Measurements from ENCODE around the gene PEDS1. TPM values are rescaled to one million over a fixed set of nuclear protein-coding genes. Genes with fewer than 3 reads are reported as not detected.
"Not testable (repeated sequence)": the region's sequence is repeated elsewhere in the genome, so short reads cannot be mapped to it uniquely, and the experiment has no call there.

PEDS1 gene
- 46.3 and 48.7 TPM in 2 replicates for total RNA-seq (2014; rRNA removed; shearing (Covaris generic))

DNA sequence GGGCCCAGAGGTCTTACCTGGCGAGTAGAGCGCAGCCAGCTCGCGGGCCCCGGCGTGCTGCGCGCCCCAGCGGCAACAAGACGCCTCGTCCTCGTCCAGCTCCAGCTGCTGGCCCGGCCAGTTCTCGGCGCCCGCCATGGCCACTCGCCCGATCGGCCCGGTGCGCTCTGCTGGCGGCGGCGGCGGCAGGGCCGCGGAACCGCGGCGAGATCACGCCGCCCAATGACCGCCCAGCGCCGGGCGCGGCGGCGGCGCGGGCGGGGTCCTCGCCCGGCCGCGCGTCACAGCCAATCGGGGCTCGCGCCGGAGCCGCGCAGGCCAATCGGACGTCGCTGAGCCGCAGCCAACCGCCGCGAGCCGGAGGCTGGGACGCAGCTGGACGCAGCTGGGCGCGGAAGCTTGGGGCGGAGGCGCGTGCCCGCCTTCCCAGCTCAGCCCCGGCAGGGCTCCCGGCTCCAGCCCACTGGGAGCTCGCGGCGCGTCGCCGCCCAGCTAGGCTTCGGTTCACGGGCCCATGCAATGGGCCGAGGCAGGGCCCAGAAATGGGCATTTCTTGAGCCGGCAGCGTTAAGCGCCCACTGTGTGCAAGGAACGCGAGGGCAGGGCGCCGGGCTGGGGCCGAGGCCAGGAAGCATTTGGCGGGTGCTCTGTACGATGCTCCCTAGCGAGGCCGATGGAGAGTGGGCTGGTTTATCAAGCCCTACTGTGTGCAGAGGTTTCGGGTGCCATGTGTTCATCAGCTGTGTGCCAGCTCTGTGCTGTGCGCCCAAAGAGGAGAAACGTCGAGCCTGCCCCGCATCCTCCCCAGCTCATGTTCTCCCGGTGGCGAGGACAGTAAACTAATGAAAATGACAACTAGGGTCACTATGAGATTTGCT lies at the start of gene PEDS1:
Gene PEDS1 (minus strand): TSS at position 224 of the 878 bp plus-strand sequence. CDS start 86 bp downstream, at position 138.
- peak; percentile 71 for DNase-seq (ENCODE audit: low spot score)

DNA sequence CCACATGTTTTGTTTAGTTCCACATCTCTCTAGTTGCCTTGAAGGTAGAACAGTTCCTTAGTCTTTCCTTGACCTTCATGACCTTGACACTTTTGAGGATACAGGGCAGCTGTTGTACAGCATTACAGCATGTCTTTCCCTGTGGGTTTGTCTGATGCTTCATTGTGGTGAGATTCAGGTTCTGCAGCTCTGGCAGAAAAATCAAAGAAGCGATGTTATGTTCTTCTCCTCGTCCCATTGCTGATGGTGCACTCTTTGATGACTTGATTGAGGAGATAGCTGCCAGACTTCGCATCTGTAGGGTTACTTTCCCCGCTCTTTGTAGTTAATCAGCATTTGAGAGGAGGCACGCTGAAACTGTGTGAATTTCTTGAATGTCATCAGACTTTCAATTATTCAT lies 49.2 kb upstream of the PEDS1 start:
- DNase-seq (ENCODE audit: low spot score), result no peak

DNA sequence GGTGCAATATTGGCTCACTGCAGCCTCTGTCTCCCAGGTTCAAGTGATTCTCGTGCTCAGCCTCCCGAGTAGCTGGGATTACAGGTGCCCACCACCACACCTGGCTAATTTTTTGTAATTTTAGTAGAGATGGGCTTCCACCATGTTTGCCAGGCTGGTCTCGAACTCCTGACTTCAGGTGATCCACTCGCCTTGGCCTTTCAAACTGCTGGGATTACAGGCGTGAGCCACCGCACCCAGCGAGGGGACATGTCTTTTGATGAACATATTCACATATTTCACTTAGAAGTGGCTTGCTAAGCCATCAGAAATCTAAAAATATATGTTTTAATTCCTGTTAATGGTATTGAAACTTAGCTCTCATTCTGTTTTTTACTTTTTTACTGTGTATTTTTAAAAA lies 48.2 kb upstream of the PEDS1 start:
- DNase-seq (ENCODE audit: low spot score), result not testable (repeated sequence)

DNA sequence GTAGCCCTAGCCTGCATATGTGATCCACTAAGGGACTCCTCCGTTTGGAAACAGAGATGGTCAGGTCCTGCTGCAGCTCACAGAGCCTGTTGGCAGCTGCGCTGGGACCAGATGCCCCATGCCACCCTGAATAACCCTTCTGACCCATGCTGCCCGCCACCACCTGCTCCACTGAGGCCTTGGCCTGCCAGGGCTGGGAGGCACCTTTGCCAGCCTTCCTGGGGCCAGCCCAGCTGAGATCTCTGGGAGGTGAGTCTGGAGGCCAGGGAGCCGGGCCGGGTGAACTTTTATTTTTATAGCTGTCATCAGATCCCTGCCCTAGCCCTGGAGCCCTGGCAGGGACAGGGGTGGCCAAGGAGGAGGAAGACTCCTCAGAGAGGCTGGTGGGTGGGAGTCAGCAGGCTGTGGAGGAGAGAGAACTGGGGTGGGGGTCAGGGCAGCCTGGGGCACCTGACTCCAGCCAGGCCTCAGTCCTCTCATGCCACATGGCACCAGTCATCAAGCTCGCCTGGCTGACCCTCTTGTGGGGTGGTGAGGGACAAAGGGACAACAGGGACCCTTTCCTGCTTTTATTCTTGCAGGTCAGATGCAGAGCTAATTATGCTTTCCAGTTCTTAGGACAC lies 47.1 kb upstream of the PEDS1 start:
- no peak for DNase-seq (ENCODE audit: low spot score)

DNA sequence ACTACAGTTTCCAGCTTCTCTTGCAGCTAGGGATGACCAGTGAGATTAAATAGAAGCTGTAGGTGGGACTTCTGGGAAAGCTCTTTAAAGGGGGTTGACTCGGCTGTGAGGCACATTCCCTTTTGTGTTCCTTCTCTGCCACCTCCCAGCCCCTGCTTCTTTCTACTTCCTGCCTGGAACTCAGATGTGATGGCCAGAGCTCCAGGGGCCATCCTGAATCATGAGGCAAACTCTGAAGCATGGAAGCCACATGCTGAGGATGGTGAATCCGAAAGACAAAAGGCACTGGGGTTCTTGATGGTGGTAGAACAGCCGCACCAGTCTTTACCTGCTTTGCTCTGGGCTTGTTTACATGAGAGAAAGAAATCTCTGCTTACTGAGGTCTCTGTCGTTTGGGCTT lies 46.2 kb upstream of the PEDS1 start:
- no peak for DNase-seq (ENCODE audit: low spot score)

DNA sequence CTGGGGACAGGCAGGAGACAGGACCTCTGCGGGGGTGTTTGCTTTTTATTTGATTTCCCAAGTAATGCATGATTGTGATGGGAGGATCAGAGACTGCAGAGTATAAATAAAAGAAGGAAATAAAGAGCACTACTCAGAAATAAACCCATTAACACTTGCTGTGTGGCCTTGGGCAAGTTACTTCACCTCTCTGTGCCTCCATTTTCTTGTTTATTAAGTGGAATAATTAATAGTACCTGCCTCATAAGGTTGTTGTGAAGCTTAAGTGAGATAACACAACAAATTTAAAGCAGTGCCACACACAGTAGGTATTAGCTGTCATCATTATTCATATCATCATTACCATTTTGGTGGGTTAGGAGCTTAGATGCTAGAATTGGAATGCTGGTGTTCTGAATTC lies 45.2 kb upstream of the PEDS1 start:
- DNase-seq (ENCODE audit: low spot score), result no peak

DNA sequence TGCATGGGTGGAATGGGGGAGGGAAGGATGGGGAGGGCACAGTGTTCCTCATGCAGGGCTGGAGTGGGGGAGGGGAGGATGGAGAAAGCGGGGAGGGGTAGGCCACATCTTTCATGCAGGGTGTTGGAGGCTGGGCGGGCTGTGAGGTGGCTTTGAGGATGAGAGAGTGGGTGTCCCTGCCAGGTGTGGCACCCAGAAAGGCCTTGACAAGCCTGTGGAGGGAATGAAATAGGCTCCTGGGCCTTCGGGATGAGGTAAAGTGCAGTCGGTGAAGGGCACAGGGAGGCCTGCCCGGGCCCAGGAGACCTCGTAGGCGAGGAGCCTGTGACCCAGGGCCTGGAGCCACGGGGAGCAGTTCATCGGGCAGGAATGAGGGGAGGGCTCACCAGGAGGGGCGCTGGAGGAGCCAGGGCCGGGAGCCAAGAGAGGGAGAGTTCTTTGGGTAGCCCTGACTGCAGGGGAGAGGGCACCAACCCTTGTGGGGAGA lies 44.7 kb upstream of the PEDS1 start:
- DNase-seq (ENCODE audit: low spot score), result no peak

DNA sequence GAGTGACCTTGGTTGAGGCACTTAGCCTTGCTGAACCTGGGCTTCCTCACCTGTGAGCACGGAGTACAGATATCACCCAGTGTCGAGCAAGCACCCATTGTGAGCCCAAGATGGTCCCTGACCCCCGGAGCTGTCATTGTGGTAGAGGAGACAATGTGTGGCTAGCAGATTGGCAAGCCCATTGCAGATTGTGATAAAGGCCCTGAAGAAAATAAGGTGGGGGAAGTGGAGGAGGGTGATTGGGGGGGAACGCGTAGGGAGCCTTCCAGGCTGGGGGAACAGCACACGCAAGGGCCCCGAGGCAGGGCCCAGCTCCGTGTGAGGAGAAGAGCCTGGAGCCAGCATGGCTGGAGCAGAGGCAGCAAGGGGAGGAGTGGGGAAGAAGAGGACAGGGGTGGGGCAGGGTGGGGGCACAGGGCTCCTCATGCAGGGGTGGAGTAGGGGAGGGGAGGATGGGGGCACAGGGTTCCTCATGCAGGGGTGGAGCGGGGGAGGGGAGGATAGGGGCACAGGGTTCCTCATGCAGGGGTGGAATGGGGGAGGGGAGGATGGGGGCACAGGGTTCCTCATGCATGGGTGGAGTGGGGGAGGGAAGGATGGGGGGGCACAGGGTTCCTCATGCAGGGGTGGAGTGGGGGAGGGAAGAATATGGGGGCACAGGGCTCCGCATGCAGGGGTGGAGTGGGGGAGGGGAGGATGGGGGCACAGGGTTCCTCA lies 44.1 kb upstream of the PEDS1 start:
- no peak for DNase-seq (ENCODE audit: low spot score)

DNA sequence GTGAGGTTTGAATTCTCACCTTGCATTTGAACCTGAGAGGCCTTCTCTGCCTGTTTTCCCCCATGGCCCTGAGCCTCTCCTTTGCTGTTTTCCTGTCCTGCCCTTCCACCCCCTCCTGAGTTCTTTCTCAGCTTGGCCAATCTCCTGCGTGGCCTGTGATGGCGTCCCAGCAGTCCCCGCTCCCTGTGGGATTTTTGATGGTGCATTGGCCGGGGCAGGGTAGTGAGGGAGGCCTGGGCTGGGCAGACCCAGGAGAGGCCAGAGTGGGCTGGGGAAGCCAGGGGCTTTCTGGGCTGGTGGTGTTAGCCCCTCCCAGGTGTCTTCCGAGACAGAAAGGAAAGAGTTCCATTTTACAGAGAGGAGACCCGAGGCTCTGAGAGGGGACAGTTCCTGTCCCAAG lies 43.4 kb upstream of the PEDS1 start:
- DNase-seq (ENCODE audit: low spot score), result no peak

DNA sequence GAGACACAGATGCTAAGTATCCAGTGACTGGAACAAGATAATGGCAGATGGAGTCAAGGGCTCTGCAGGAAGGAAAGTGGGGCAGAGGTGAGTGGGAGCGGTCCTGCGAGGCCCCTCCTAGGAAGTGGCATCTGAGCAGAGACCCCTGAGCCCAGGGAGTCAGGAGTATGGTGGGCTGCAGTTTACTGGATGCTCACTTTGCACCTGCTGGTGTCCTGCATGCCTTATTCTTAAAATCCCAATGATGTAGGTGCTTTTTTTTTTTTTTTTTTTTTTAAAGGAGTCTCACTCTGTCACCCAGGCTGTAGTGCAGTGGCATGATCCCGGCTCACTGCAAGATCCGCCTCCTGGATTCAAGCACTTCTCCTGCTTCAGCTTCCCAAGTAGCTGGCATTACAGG lies 42.7 kb upstream of the PEDS1 start:
- DNase-seq (ENCODE audit: low spot score), result no peak

DNA sequence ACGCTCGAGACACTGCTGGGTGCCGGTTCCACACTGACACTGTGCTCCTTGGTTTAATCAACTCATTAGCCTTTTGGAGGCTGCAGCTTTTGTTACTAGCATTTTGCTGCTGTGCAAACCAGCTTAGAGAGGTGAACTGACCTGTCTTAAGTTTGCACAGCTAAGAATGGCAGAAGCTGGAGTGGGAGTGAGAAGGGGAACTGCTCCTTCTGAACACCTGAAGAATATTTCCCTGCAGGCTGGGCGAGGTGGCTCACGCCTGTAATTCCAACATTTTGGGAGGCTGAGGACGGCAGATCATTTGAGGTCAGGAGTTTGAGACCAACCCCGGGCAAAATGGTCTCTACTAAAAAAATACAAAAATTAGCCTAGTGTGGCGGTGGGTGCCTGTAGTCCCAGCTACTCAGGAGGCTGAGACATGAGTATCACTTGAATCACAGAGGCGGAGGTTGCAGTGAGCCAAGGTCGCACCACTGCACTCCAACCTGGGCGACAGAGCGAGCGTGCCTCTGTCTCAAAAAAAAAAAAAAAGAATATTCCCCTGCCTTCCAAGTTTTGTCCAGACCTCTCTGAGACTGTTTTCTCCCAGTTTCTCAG lies 42.1 kb upstream of the PEDS1 start:
- no peak for DNase-seq (ENCODE audit: low spot score)

DNA sequence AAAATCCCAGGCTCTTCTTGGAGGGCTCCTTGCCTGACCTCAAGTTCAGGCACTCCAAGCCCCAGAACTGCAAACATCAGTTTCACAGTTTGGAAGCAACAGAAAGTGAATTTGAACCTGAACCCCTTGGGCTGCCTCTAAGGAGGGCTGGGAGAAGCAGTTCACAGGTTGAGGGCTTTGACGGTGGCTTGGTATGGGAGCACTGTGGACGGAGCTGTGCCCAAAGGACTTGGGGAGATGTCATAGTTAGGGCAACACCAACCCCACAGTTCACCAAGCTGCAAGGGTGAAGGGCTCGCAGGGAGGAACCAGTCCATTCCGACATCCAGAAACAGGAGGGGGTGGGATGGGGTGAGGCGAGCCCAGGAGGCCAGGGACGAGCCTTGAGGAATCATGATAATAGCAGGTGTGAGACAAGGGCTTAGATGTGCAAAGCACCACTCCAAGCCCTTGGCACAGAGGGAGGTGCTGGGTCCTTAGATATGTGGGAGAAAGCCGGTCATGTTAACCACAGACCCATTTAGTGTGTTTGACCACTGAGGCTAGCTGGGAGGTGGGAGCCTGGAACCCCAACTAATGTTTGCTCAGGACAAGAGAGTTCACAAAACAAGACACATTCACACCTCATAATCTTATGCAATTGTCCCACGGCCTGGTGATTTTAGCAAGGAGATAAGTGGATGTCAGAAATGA lies 41.5 kb upstream of the PEDS1 start:
- DNase-seq (ENCODE audit: low spot score), result no peak

DNA sequence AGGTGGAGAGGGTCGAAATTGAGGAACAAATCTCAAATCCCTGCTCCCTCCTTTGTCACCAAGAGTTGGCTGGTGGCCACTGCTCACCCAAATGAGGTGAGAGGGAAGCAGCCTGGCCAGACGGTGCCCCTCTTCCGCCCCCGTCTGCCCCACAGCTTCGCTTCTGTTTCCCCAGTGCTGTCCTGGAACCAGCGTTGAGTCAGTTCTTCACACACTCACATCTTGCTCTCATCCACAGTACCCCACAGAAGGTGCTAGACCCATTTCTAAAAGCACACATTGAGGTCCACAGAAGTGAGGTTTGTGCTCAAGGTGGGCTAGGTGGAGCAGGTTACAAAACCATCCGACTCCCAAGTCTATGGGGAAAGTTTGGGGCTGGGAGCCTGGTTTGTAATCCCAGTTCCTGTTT lies 40.9 kb upstream of the PEDS1 start:
- no peak for DNase-seq (ENCODE audit: low spot score)

DNA sequence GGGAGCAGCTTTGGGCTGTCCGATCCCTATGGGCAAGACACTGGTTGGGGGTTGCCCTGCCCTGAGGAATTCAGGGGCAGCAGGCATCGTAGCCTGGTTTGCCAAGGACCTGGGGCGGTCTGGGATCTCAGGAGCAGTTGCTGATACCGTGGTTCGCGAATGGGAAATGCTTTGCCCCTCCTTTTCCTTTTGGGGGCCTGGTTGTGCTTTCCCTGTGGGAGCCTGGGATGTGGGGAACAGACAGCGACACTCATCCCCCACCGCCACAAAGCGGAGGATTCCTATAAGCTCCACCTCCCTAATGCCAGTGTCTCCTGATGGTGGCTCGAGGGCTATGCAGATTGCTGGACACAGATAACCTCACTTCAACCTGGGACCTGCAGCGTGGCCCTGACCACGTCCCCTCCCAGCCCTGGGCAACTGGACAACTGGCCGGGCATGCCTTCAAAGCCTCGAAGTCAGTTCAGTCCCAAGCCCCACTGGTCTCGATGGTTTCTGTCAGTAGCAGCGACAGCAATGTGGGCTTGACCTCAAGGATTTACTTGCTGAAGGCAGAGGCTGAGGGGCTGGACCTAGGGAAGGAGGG lies 40.4 kb upstream of the PEDS1 start:
- DNase-seq (ENCODE audit: low spot score), result no peak

DNA sequence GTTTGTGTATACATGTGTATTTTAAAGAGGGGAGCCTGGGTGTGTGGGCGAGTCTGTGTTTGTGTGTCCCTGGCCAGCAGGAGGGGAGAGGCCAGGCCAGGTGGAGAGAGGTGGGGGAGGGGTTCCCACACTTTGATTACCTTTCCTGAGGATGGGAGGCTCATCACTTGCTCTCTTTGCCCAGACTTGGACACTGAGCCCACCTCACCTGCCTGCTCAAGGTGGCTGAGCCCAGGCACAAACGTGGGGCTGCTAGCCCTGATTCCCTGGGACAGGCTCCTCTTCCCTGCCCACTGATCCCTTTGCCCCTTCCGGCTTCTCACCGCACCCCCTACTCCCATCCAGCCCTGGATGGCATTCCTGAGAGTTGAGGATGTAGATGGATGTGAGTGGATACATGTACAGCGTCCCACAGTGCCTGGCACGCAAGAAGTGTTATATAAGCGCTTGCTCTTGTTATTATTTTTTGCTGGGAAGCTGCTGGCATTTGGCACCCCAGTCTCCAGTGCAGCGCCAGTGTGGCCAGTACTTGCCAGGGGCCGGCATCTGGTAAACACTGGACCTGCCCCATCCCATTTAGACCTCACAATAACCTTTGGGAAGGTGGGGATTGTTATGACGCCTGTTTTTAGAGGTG lies 39.8 kb upstream of the PEDS1 start:
- no peak for DNase-seq (ENCODE audit: low spot score)

DNA sequence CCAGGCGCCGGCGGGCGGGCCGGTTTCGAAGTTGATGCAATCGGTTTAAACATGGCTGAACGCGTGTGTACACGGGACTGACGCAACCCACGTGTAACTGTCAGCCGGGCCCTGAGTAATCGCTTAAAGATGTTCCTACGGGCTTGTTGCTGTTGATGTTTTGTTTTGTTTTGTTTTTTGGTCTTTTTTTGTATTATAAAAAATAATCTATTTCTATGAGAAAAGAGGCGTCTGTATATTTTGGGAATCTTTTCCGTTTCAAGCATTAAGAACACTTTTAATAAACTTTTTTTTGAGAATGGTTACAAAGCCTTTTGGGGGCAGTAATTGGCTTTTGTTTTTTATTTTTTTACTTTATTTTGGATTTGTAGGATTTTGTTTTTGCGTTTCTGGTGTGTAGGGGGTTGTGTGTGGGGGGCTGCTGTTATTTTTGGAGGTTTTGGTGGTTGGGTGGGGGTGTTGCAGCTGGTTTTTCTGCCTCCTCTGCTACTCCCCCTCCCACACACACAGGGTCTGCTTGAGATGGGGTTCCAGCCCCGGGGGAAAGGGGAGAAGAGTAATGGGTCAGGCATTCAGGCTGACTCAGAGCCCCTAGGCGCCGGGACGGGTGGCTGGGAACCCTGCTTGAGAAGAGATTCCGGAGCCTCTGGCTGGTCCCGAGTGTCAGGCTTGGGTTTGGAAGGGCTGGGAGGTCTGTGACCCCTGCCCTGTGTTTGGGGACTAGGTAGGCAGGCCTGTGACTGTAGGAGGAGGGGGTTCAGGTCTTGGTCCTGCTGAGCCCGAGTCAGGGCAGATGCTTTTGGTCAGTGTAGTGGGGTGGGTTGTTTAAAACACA lies 39.1 kb upstream of the PEDS1 start:
- peak; percentile 84 for DNase-seq (ENCODE audit: low spot score)

DNA sequence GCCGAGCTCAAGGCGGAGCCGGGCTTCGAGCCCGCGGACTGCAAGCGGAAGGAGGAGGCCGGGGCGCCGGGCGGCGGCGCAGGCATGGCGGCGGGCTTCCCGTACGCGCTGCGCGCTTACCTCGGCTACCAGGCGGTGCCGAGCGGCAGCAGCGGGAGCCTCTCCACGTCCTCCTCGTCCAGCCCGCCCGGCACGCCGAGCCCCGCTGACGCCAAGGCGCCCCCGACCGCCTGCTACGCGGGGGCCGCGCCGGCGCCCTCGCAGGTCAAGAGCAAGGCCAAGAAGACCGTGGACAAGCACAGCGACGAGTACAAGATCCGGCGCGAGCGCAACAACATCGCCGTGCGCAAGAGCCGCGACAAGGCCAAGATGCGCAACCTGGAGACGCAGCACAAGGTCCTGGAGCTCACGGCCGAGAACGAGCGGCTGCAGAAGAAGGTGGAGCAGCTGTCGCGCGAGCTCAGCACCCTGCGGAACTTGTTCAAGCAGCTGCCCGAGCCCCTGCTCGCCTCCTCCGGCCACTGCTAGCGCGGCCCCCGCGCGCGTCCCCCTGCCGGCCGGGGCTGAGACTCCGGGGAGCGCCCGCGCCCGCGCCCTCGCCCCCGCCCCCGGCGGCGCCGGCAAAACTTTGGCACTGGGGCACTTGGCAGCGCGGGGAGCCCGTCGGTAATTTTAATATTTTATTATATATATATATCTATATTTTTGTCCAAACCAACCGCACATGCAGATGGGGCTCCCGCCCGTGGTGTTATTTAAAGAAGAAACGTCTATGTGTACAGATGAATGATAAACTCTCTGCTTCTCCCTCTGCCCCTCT lies 38.2 kb upstream of the PEDS1 start:
- DNase-seq (ENCODE audit: low spot score), result peak; percentile 44

DNA sequence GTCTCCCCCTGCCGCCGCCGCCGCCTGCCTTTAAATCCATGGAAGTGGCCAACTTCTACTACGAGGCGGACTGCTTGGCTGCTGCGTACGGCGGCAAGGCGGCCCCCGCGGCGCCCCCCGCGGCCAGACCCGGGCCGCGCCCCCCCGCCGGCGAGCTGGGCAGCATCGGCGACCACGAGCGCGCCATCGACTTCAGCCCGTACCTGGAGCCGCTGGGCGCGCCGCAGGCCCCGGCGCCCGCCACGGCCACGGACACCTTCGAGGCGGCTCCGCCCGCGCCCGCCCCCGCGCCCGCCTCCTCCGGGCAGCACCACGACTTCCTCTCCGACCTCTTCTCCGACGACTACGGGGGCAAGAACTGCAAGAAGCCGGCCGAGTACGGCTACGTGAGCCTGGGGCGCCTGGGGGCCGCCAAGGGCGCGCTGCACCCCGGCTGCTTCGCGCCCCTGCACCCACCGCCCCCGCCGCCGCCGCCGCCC lies 37.6 kb upstream of the PEDS1 start:
- no peak for DNase-seq (ENCODE audit: low spot score)

Data from A172 (cell line).